CD14-positive monocyte (primary cell): ENCODE data around the gene MON2. TPM values are rescaled to one million over a fixed set of nuclear protein-coding genes. Genes with fewer than 3 reads are reported as not detected.
"Not testable (repeated sequence)": the region's sequence is repeated elsewhere in the genome, so short reads cannot be mapped to it uniquely, and the experiment has no call there.

Experiments
- DNase-seq, 3 donors: peaks; one replicate each; pipeline ENCODE4 v3.0.0-alpha.2; 2011 to 2022
- H2AFZ ChIP-seq: 2 replicates; pipeline ENCODE4 v1.6.0; 2012; ENCODE audit warnings: mild to moderate bottlenecking, low read depth, low read length, inconsistent platforms; ENCODE audit not compliant: insufficient read depth, poor library complexity, severe bottlenecking
- H3K27ac ChIP-seq, 2 donors: 1 replicate in 1 of 2; 2 replicates in 1 of 2; pipeline ENCODE4 v1.5.1; 2012 to 2013; ENCODE audit warnings: low read length in 2 of 2, control low read depth in 1 of 2, inconsistent platforms in 1 of 2, low read depth in 1 of 2, mild to moderate bottlenecking in 1 of 2
- H3K27me3 ChIP-seq, 2 donors: one replicate each; pipeline versions ENCODE4 v1.6.0 to v1.6.1; 2011 to 2013; ENCODE audit warnings: low read length in 2 of 2; ENCODE audit not compliant: control insufficient read depth in 2 of 2, insufficient read depth in 2 of 2
- H3K36me3 ChIP-seq, 2 donors: replicated peaks in 1 of 2; 1 replicate in 1 of 2; 2 replicates in 1 of 2; pipeline versions ENCODE4 v1.5.1 to v1.6.1; 2012 to 2013; ENCODE audit warnings: low read length in 2 of 2, control low read depth in 1 of 2, inconsistent platforms in 1 of 2, mild to moderate bottlenecking in 1 of 2; ENCODE audit not compliant: insufficient read depth in 2 of 2, control insufficient read depth in 1 of 2
- H3K4me1 ChIP-seq, 2 donors: 1 replicate in 1 of 2; 2 replicates in 1 of 2; pipeline versions ENCODE4 v1.5.1 to v1.6.1; 2012 to 2013; ENCODE audit warnings: low read length in 2 of 2, control low read depth in 1 of 2, inconsistent platforms in 1 of 2, mild to moderate bottlenecking in 1 of 2, moderate library complexity in 1 of 2; ENCODE audit not compliant: insufficient read depth in 2 of 2, control insufficient read depth in 1 of 2
- H3K4me2 ChIP-seq: replicated peaks from 2 replicates; pipeline ENCODE3; 2012; ENCODE audit warnings: low read length, moderate library complexity, mild to moderate bottlenecking; ENCODE audit not compliant: poor library complexity, severe bottlenecking; ENCODE audit errors: extremely low read depth
- H3K4me3 ChIP-seq, 3 experiments: fragments of 200-600 bp in 1 of 3; sonication (generic) in 1 of 3; replicated peaks in 1 of 3; 1 replicate in 2 of 3; 2 replicates in 1 of 3; pipeline ENCODE4 v1.5.1; 2011 to 2013; ENCODE audit warnings: low read length in 3 of 3, mild to moderate bottlenecking in 3 of 3, control low read depth in 2 of 3, low read depth in 2 of 3, inconsistent platforms in 1 of 3, moderate library complexity in 1 of 3
- H3K79me2 ChIP-seq: 2 replicates; pipeline ENCODE4 v1.6.0; 2012; ENCODE audit warnings: mild to moderate bottlenecking, control low read depth, inconsistent platforms, low read length, moderate library complexity; ENCODE audit not compliant: insufficient read depth
- H3K9ac ChIP-seq: 2 replicates; pipeline ENCODE4 v1.6.0; 2017; ENCODE audit warnings: low read length, mild to moderate bottlenecking; ENCODE audit not compliant: insufficient read depth, poor library complexity, severe bottlenecking
- H3K9me3 ChIP-seq, 2 donors: replicated peaks in 1 of 2; 1 replicate in 1 of 2; 2 replicates in 1 of 2; pipeline versions ENCODE4 v1.5.1 to v1.6.1; 2012 to 2013; ENCODE audit warnings: low read length in 2 of 2, control low read depth in 1 of 2; ENCODE audit not compliant: control insufficient read depth in 1 of 2, insufficient read depth in 1 of 2
- H4K20me1 ChIP-seq: 2 replicates; pipeline ENCODE4 v1.6.0; 2012; ENCODE audit warnings: mild to moderate bottlenecking, low read length, control low read depth, moderate library complexity; ENCODE audit not compliant: insufficient read depth
- H3K27ac Mint-ChIP-seq, 7 donors: one replicate each; pipeline ENCODE4 v1.8.0; 2020; ENCODE audit warnings: mild to moderate bottlenecking in 7 of 7, mixed read lengths in 7 of 7, moderate library complexity in 6 of 7, inconsistent platforms in 2 of 7
- H3K27me3 Mint-ChIP-seq, 3 donors: one replicate each; pipeline ENCODE4 v1.8.0; 2021 to 2022; ENCODE audit warnings: low read depth in 3 of 3, mild to moderate bottlenecking in 3 of 3, mixed read lengths in 3 of 3, moderate library complexity in 3 of 3, inconsistent platforms in 1 of 3
- H3K36me3 Mint-ChIP-seq, 2 donors: one replicate each; pipeline ENCODE4 v1.8.0; 2020; ENCODE audit warnings: mixed read lengths in 2 of 2, inconsistent platforms in 1 of 2, mild to moderate bottlenecking in 1 of 2
- H3K4me1 Mint-ChIP-seq: one replicate; pipeline ENCODE4 v1.8.0; 2020; ENCODE audit warnings: mild to moderate bottlenecking, mixed read lengths
- H3K4me3 Mint-ChIP-seq, 2 donors: one replicate each; pipeline ENCODE4 v1.8.0; 2020; ENCODE audit warnings: mild to moderate bottlenecking in 2 of 2, mixed read lengths in 2 of 2, moderate library complexity in 1 of 2
- H3K9me3 Mint-ChIP-seq, 7 donors: one replicate each; pipeline ENCODE4 v1.8.0; 2020 to 2022; ENCODE audit warnings: mixed read lengths in 7 of 7, mild to moderate bottlenecking in 6 of 7, moderate library complexity in 6 of 7, inconsistent platforms in 2 of 7
- WGBS: methylation state at CpG from one replicate; pipeline ENCODE4 v1.1.5; 2013; ENCODE audit warnings: missing lambda C conversion rate; ENCODE audit not compliant: insufficient coverage; 5-methylcytosine and 5-hydroxymethylcytosine counted together
- intact Hi-C, 2 donors: fragments of 100-400 bp; cut with micrococcal nuclease; formaldehyde crosslinking; loops; one replicate each; pipeline versions ENCODE4 v1.15.0 to v1.15.1; 2023
- polyA plus RNA-seq, 3 donors: library from polyadenylated mRNA; depleted of rRNA in 1 of 3; unstranded in 2 of 3; stranded (reverse) in 1 of 3; fragments of 300-500 nt in 2 of 3; fragments of >200 nt in 1 of 3; fragmentation: Illumina TruSeq in 2 of 3; gene quantifications; 1 replicate in 2 of 3; 2 replicates in 1 of 3; pipeline ENCODE4 v1.2.3, GENCODE V29; 2012 to 2021
- TF ChIP-seq, protein P1 (sequence below): fragments of 200-600 bp; IDR thresholded peaks from one replicate; pipeline ENCODE4 v1.8.0; 2022; ENCODE audit warnings: antibody characterized with exemption, mild to moderate bottlenecking

Gene MON2
- polyA plus RNA-seq, 3 donors: 6.8 to 17.0 (median 9.6) TPM

- Histone ChIP-seq H3K27ac (no peak overlapping the region), H3K36me3 (no peaks in the 10 kb centered on the region), H3K9ac (no peak overlapping the region), H3K79me2 (no peaks in the 10 kb centered on the region), H4K20me1 (no peaks in the 10 kb centered on the region), H3K4me3 (no peak overlapping the region), H3K4me1 (no peaks in the 10 kb centered on the region), H2AFZ (no peak overlapping the region), H3K9me3 (peaks cover 24 to 38% of the 10 kb centered on the region in 2 donors), H3K4me2 (no peak overlapping the region), H3K27me3 (no peaks in the 10 kb centered on the region)
- intact Hi-C loops: no loop called here
- Mint-ChIP-seq H3K4me3 (no peak overlapping the region), H3K27ac (no peak overlapping the region), H3K9me3 (peaks cover 20 to 48% (median 44%) of the 10 kb centered on the region in 7 donors), H3K27me3 (peaks cover 1 to 3% (median 2%) of the 10 kb centered on the region in 3 donors), H3K4me1 (no peaks in the 10 kb centered on the region), H3K36me3 (peaks cover 0 to 7% of the 10 kb centered on the region in 2 donors)
- 100% methylated on average over 1 of the region's 3 CpGs for WGBS
- TF ChIP-seq, protein P1, sequence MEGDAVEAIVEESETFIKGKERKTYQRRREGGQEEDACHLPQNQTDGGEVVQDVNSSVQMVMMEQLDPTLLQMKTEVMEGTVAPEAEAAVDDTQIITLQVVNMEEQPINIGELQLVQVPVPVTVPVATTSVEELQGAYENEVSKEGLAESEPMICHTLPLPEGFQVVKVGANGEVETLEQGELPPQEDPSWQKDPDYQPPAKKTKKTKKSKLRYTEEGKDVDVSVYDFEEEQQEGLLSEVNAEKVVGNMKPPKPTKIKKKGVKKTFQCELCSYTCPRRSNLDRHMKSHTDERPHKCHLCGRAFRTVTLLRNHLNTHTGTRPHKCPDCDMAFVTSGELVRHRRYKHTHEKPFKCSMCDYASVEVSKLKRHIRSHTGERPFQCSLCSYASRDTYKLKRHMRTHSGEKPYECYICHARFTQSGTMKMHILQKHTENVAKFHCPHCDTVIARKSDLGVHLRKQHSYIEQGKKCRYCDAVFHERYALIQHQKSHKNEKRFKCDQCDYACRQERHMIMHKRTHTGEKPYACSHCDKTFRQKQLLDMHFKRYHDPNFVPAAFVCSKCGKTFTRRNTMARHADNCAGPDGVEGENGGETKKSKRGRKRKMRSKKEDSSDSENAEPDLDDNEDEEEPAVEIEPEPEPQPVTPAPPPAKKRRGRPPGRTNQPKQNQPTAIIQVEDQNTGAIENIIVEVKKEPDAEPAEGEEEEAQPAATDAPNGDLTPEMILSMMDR: no peak
- DNase-seq: no peak
Observed at GRCh38 chr12:62458626-62459025, 8.0 kb upstream of the MON2 start.

DNA sequence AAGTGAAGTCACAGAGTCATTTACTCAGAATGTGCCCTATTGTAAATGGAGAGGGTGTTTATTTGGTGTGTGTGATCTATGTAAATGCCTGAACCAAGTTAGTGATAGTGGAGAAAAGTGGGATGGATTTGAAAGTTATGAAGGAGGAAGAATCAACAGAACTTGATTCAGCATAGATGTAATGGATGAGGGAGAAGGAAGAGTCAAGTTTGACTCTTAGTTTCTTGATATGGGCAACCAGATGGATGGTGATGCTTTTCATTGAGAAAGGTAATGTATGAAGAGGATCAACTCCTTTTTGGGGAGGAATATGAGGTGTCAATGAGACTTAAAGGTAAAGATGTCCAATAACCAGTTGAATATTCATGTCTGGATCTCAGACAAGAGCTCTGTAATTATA is 6.7 kb upstream of the MON2 start:
- DNase-seq: no peak
- H3K36me3 Mint-ChIP-seq: peaks cover 0 to 7% of the 10 kb centered on the region in 2 donors
- intact Hi-C loops: no loop called here

DNA sequence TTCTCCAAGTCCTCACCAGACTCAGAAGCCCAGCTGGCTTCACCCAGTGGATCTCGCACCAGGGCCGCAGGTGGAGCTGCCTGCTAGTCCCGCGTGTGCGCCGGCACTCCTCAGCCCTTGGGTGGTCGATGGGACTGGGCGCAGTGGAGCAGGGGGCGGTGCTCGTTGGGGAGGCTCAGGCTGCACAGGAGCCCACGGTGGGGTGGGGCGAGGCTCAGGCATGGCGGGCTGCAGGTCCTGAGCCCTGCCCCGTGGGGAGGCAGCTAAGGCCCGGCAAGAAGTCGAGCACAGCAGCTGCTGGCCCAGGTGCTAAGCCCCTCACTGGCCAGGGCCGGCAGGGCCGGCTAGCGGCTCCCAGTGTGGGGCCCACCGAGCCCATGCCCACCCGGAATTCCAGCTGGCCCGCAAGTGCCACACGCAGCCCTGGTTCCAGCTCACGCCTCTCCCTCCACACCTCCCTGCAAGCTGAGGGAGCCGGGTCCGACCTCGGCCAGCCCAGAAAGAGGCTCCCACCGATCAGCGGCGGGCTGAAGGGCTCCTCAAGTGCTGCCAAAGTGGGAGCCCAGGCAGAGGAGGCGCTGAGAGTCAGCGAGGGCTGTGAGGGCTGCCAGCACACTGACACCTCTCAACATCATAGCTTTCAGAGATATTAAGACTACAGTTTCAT is 5.3 kb upstream of the MON2 start:
- H3K27me3 Mint-ChIP-seq, H3K27me3 ChIP-seq, H3K4me3 Mint-ChIP-seq, H3K9ac ChIP-seq, H3K4me3 ChIP-seq, DNase-seq, H3K4me1 ChIP-seq, H3K27ac Mint-ChIP-seq, H4K20me1 ChIP-seq, H3K36me3 Mint-ChIP-seq, H3K36me3 ChIP-seq, H2AFZ ChIP-seq, intact Hi-C loops, H3K4me1 Mint-ChIP-seq, H3K79me2 ChIP-seq, H3K4me2 ChIP-seq, H3K27ac ChIP-seq: not testable (repeated sequence)
- peaks cover 16 to 33% (median 30%) of the 10 kb centered on the region in 7 donors for H3K9me3 Mint-ChIP-seq
- 99% methylated on average over 31 of the region's 32 CpGs for WGBS
- H3K9me3 ChIP-seq: peaks cover 20 to 24% of the 10 kb centered on the region in 2 donors

More for the DNA sequence above, 6.7 kb upstream of the MON2 start:
- Histone ChIP-seq H4K20me1 (no peaks in the 10 kb centered on the region), H3K4me1 (no peaks in the 10 kb centered on the region), H3K27me3 (no peaks in the 10 kb centered on the region), H3K79me2 (no peaks in the 10 kb centered on the region), H3K4me2 (no peak overlapping the region), H3K4me3 (no peak overlapping the region), H2AFZ (no peak overlapping the region), H3K36me3 (no peaks in the 10 kb centered on the region), H3K9ac (no peak overlapping the region), H3K9me3 (peaks cover 27 to 36% of the 10 kb centered on the region in 2 donors), H3K27ac (no peak overlapping the region)
- Mint-ChIP-seq H3K27ac (no peak overlapping the region), H3K27me3 (peaks cover 0 to 3% (median 3%) of the 10 kb centered on the region in 3 donors), H3K9me3 (peaks cover 23 to 46% (median 42%) of the 10 kb centered on the region in 7 donors), H3K4me1 (no peaks in the 10 kb centered on the region), H3K4me3 (no peak overlapping the region)
- TF ChIP-seq, protein P1: no peak
